Keratinocyte (primary cell): ENCODE measurements around the gene EML1. TPM values are rescaled to one million over a fixed set of nuclear protein-coding genes. Genes with fewer than 3 reads are reported as not detected.

ENCODE experiments used
- DNase-seq: peaks from one replicate; pipeline ENCODE4 v3.0.0-alpha.2; 2011; ENCODE audit warnings: low read depth, missing footprints, low spot score
- FAIRE-seq: peaks from 2 replicates; lab custom pipeline; 2011; peaks lifted over from hg19 to GRCh38; lab: Jason Lieb, UNC
- H2AFZ ChIP-seq: 2 replicates; pipeline ENCODE4 v1.6.0; 2012; ENCODE audit warnings: low read length, control low read depth, inconsistent platforms; ENCODE audit not compliant: control insufficient read depth
- H3K27ac ChIP-seq: 2 replicates; pipeline ENCODE4 v1.5.1; 2011; ENCODE audit warnings: low read length; ENCODE audit not compliant: control insufficient read depth, insufficient read depth
- H3K27me3 ChIP-seq: 3 replicates; pipeline ENCODE4 v1.6.0; 2011; ENCODE audit warnings: low read length; ENCODE audit not compliant: control insufficient read depth, insufficient read depth; ENCODE audit errors: extremely low read depth
- H3K36me3 ChIP-seq, 2 experiments: 2 replicates in 1 of 2; 3 replicates in 1 of 2; pipeline ENCODE4 v1.5.1; 2011; ENCODE audit warnings: low read length in 2 of 2, mild to moderate bottlenecking in 1 of 2; ENCODE audit not compliant: control insufficient read depth in 2 of 2, insufficient read depth in 2 of 2; ENCODE audit errors: extremely low read depth in 1 of 2
- H3K4me1 ChIP-seq: 3 replicates; pipeline ENCODE4 v1.5.1; 2011; ENCODE audit warnings: low read length; ENCODE audit not compliant: control insufficient read depth, insufficient read depth; ENCODE audit errors: extremely low read depth
- H3K4me2 ChIP-seq: 3 replicates; pipeline ENCODE4 v1.6.0; 2011; ENCODE audit warnings: low read depth, low read length; ENCODE audit not compliant: control insufficient read depth, insufficient read depth; ENCODE audit errors: extremely low read depth
- H3K4me3 ChIP-seq, 3 experiments: fragments of 200-600 bp in 1 of 3; sonication (generic) in 1 of 3; 2 replicates in 2 of 3; 3 replicates in 1 of 3; pipeline ENCODE4 v1.5.1; 2011 to 2016; ENCODE audit warnings: low read length in 3 of 3, mild to moderate bottlenecking in 3 of 3, control low read depth in 2 of 3, inconsistent platforms in 1 of 3, low read depth in 1 of 3, mixed read lengths in 1 of 3, mixed run types in 1 of 3, moderate library complexity in 1 of 3; ENCODE audit not compliant: control insufficient read depth in 2 of 3, insufficient read depth in 2 of 3; ENCODE audit errors: extremely low read depth in 1 of 3
- H3K79me2 ChIP-seq: 2 replicates; pipeline ENCODE4 v1.6.0; 2012; ENCODE audit warnings: low read length; ENCODE audit not compliant: control insufficient read depth, insufficient read depth
- H3K9ac ChIP-seq: 3 replicates; pipeline ENCODE4 v1.6.0; 2011; ENCODE audit warnings: low read length; ENCODE audit not compliant: control insufficient read depth, insufficient read depth; ENCODE audit errors: extremely low read depth
- H3K9me1 ChIP-seq: 3 replicates; pipeline ENCODE4 v1.6.0; 2011; ENCODE audit warnings: low read length; ENCODE audit not compliant: control insufficient read depth, insufficient read depth; ENCODE audit errors: extremely low read depth
- H3K9me3 ChIP-seq: 2 replicates; pipeline ENCODE4 v1.5.1; 2012; ENCODE audit warnings: low read depth, low read length; ENCODE audit not compliant: control insufficient read depth
- H4K20me1 ChIP-seq: 3 replicates; pipeline ENCODE4 v1.6.0; 2011; ENCODE audit warnings: low read length; ENCODE audit not compliant: control insufficient read depth, insufficient read depth; ENCODE audit errors: extremely low read depth
- EZH2 ChIP-seq: IDR thresholded peaks from one replicate; pipeline ENCODE4 v1.6.1; 2012; ENCODE audit warnings: inconsistent platforms, mild to moderate bottlenecking, low read length, moderate library complexity
- dilution Hi-C: fragments of 300-500 bp; cut with MboI; formaldehyde crosslinking; loops from one replicate; pipeline ENCODE4 v1.7.0; 2020; ENCODE audit warnings: low sequenced_read_pairs; ENCODE audit not compliant: extremely low pct_ligation_motif_present
- polyA plus RNA-seq, 5 experiments: library from polyadenylated mRNA; depleted of rRNA in 3 of 5; stranded (reverse) in 3 of 5; stranded (forward) in 1 of 5; unstranded in 1 of 5; fragments of >200 nt; gene quantifications; 1 replicate in 1 of 5; 2 replicates in 3 of 5; 3 replicates in 1 of 5; pipeline versions ENCODE4 v1.2.1 to v1.2.3, GENCODE V29; 2011 to 2012; ENCODE audit warnings: missing spikeins in 2 of 5, low read depth in 1 of 5, low replicate concordance in 1 of 5
- TF ChIP-seq, protein P1 (sequence below), 3 experiments: IDR thresholded peaks in 1 of 3; conservative IDR thresholded peaks in 1 of 3; optimal IDR thresholded peaks in 1 of 3; 2 replicates in 2 of 3; 3 replicates in 1 of 3; pipeline versions ENCODE3 to v1.5.1; 2011; ENCODE audit warnings: low read length in 3 of 3, mild to moderate bottlenecking in 3 of 3, moderate library complexity in 2 of 3, control low read depth in 1 of 3, inconsistent platforms in 1 of 3; ENCODE audit not compliant: insufficient read depth in 2 of 3; ENCODE audit errors: extremely low read depth in 1 of 3

EML1 gene
- polyA plus RNA-seq, 1 donor (not counting 4 experiments of a cell fraction or from before 2014, with no cell fraction given): 0.84 TPM

DNA sequence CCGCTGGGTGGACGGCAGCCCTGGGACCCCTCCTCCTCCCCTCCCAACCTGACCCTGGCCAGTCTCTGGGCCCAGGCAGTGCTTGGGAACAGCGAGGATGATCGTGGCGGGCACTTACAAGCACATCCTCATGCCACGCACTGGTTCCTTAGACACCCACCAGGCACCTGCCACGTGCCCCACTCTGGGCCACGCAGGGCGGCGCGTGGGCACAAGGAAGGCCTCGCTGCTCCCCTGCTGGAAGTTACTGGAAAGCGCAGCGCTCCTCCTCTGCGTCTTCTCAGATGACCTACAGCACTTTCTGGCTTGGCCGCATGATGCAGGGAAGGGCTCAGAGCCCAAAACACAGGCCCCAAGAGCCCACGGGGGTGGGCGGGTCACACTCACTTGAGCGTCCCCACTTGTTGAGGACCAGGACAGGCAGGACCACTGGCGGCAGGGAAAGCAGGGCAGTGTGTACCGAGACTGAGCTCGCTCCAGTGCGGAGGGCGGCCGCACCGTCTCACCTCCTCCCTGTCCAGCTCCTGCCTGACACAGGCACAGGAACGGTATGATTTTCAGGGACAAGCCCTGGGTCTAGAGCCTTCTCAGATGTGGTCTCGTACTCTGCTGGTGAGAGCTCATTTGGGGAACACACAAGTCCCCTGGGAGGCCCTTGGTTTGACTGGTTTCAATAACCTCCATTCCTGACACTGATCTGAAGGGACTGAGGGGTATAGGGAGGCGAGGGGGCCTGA is 143.7 kb downstream of the EML1 start:
- H3K27ac ChIP-seq: no peak overlapping the region

DNA sequence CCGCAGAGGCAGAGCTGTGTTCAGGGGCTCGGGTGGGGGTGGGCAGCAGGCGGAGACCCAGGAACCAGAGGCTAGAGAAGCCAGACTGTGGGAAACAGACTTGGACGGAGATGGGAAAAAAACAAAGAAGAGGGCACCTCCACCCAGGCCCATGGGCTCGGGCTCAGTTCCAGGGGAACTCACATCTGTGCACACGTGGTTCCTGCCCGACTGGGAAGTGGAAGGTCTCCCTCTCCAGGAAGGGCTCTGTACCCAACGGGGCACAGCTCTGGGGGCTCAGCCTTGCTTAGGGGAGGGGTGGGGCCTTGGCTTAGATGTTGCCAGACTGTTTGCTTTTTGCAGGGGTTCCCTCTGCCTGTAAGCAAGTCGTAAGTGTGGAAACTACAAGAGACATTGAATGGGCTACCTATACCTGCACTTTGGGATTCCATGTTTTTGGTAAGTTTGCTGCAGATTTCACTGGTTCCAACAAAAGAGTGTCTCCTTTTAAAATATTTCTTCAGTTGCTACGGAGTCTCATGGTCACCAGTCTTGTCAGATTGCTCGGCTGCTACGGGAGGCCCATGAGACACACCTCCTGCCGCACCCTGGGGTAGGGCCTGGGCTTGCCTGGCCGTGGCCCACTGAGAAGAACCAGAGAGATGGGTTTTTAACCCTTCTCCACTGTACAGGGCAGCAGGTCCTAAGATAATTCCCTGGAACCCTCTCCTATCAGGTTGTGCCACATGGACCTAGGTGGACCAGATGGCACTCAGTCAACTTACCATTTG is 144.4 kb downstream of the EML1 start:
- Histone ChIP-seq H3K27me3 (no peaks in the 10 kb centered on the region), H3K9me3 (no peaks in the 10 kb centered on the region), H3K4me2 (peak overlapping the region; percentile 45), H3K4me1 (peaks cover 7% of the 10 kb centered on the region), H4K20me1 (no peaks in the 10 kb centered on the region), H3K9me1 (no peaks in the 10 kb centered on the region), H3K4me3 (no peak overlapping the region), H2AFZ (peak overlapping the region; percentile 44), H3K9ac (no peak overlapping the region), H3K36me3 (no peaks in the 10 kb centered on the region), H3K79me2 (no peaks in the 10 kb centered on the region), H3K27ac (no peak overlapping the region)
- DNase-seq: no peak
- TF ChIP-seq, protein P1, sequence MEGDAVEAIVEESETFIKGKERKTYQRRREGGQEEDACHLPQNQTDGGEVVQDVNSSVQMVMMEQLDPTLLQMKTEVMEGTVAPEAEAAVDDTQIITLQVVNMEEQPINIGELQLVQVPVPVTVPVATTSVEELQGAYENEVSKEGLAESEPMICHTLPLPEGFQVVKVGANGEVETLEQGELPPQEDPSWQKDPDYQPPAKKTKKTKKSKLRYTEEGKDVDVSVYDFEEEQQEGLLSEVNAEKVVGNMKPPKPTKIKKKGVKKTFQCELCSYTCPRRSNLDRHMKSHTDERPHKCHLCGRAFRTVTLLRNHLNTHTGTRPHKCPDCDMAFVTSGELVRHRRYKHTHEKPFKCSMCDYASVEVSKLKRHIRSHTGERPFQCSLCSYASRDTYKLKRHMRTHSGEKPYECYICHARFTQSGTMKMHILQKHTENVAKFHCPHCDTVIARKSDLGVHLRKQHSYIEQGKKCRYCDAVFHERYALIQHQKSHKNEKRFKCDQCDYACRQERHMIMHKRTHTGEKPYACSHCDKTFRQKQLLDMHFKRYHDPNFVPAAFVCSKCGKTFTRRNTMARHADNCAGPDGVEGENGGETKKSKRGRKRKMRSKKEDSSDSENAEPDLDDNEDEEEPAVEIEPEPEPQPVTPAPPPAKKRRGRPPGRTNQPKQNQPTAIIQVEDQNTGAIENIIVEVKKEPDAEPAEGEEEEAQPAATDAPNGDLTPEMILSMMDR (optimal IDR thresholded peaks at IDR 0.05 in 1 of 3, IDR thresholded peaks at IDR 0.05 in 1 of 3, conservative IDR thresholded peaks at IDR 0.05 in 1 of 3; ENCODE audit: extremely low read depth in 1 of 3, insufficient read depth in 2 of 3, low read length in 3 of 3): no peak
- TF ChIP-seq EZH2: no peak
- dilution Hi-C loops: no loop called here
- peak; percentile 20 for FAIRE-seq

More for the DNA sequence above, 143.7 kb downstream of the EML1 start:
- no peaks in the 10 kb centered on the region for H3K79me2 ChIP-seq
- H3K27me3 ChIP-seq: peaks cover 2% of the 10 kb centered on the region
- H2AFZ ChIP-seq: no peak overlapping the region
- peaks cover 7% of the 10 kb centered on the region for H3K4me1 ChIP-seq
- dilution Hi-C loops: no loop called here
- FAIRE-seq (no peak), DNase-seq (no peak)
- no peak overlapping the region for H3K9ac ChIP-seq
- TF ChIP-seq, protein P1 (optimal IDR thresholded peaks at IDR 0.05 in 1 of 3, IDR thresholded peaks at IDR 0.05 in 1 of 3, conservative IDR thresholded peaks at IDR 0.05 in 1 of 3; ENCODE audit: extremely low read depth in 1 of 3, insufficient read depth in 2 of 3, low read length in 3 of 3): no peak
- no peak for TF ChIP-seq EZH2
- H3K9me1 ChIP-seq: no peaks in the 10 kb centered on the region
- H3K9me3 ChIP-seq: no peaks in the 10 kb centered on the region
- no peak overlapping the region for H3K4me3 ChIP-seq
- no peaks in the 10 kb centered on the region for H3K36me3 ChIP-seq
- H3K4me2 ChIP-seq: no peak overlapping the region
- H4K20me1 ChIP-seq: no peaks in the 10 kb centered on the region
